GM23248 (cell line): Measurements from ENCODE around the gene ABHD6. TPM values are rescaled to one million over a fixed set of nuclear protein-coding genes. Genes with fewer than 3 reads are reported as not detected.
"Not testable (repeated sequence)": the region's sequence is repeated elsewhere in the genome, so short reads cannot be mapped to it uniquely, and the experiment has no call there.

Experiments
- DNase-seq: peaks from one replicate; pipeline ENCODE4 v3.0.0-alpha.2; 2015
- H2AFZ ChIP-seq: fragments of 200-600 bp; sonication (generic); 2 replicates; pipeline ENCODE4 v1.6.1; 2016; ENCODE audit warnings: antibody characterized with exemption
- H3F3A ChIP-seq: fragments of 200-600 bp; sonication (generic); 2 replicates; pipeline ENCODE4 v1.6.1; 2016; ENCODE audit warnings: mild to moderate bottlenecking, antibody characterized with exemption, mixed run types; ENCODE audit not compliant: insufficient read depth
- H3K27ac ChIP-seq: fragments of 200-600 bp; sonication (generic); 2 replicates; pipeline ENCODE4 v1.5.1; 2016; ENCODE audit warnings: mild to moderate bottlenecking
- H3K27me3 ChIP-seq: fragments of 200-600 bp; sonication (generic); replicated peaks from 2 replicates; pipeline ENCODE4 v1.6.1; 2016; ENCODE audit warnings: mild to moderate bottlenecking; ENCODE audit not compliant: insufficient read depth
- H3K36me3 ChIP-seq: fragments of 200-600 bp; sonication (generic); 2 replicates; pipeline ENCODE4 v1.6.1; 2016; ENCODE audit warnings: low read depth, mild to moderate bottlenecking
- H3K4me1 ChIP-seq: fragments of 200-600 bp; sonication (generic); 2 replicates; pipeline ENCODE4 v1.6.1; 2016; ENCODE audit warnings: mild to moderate bottlenecking; ENCODE audit not compliant: insufficient read depth
- H3K4me2 ChIP-seq: fragments of 200-600 bp; sonication (generic); one replicate; pipeline ENCODE4 v1.6.1; 2016; ENCODE audit warnings: mild to moderate bottlenecking; ENCODE audit not compliant: unreplicated experiment
- H3K4me3 ChIP-seq: fragments of 200-600 bp; sonication (generic); 2 replicates; pipeline ENCODE4 v1.5.1; 2016; ENCODE audit warnings: mild to moderate bottlenecking
- H3K79me2 ChIP-seq: fragments of 200-600 bp; sonication (generic); 2 replicates; pipeline ENCODE4 v1.6.1; 2016; ENCODE audit warnings: mild to moderate bottlenecking; ENCODE audit not compliant: insufficient read depth
- H3K9ac ChIP-seq: fragments of 200-600 bp; sonication (generic); 2 replicates; pipeline ENCODE4 v1.6.1; 2016; ENCODE audit warnings: mild to moderate bottlenecking
- H3K9me2 ChIP-seq: fragments of 200-600 bp; sonication (generic); 2 replicates; pipeline ENCODE4 v1.6.1; 2016; ENCODE audit warnings: mixed run types, mild to moderate bottlenecking, moderate library complexity; ENCODE audit not compliant: insufficient read depth
- H3K9me3 ChIP-seq: fragments of 200-600 bp; sonication (generic); one replicate; pipeline ENCODE4 v1.6.1; 2017; ENCODE audit warnings: low read depth
- H4K20me1 ChIP-seq: fragments of 200-600 bp; sonication (generic); 2 replicates; pipeline ENCODE4 v1.6.0; 2016; ENCODE audit not compliant: insufficient read depth
- EZH2 ChIP-seq: fragments of 200-600 bp; sonication (generic); IDR thresholded peaks from 2 replicates; pipeline ENCODE4 v1.6.1; 2018; ENCODE audit warnings: antibody characterized with exemption, mild to moderate bottlenecking; ENCODE audit not compliant: insufficient read depth, poor library complexity, severe bottlenecking
- EZH2phosphoT487 ChIP-seq: fragments of 200-600 bp; sonication (generic); IDR thresholded peaks from 2 replicates; pipeline ENCODE4 v1.6.1; 2018; ENCODE audit warnings: antibody characterized with exemption, moderate library complexity, mild to moderate bottlenecking, low read depth; ENCODE audit not compliant: insufficient read depth
- WGBS, 2 experiments: methylation state at CpG; one replicate each; pipeline ENCODE4 v1.1.6; 2015 to 2017; ENCODE audit warnings: low lambda C conversion rate in 2 of 2, low coverage in 1 of 2; ENCODE audit errors: missing lambda C conversion rate in 2 of 2; 5-methylcytosine and 5-hydroxymethylcytosine counted together
- in situ Hi-C: fragments of 300-500 bp; cut with MboI; formaldehyde crosslinking; loops from 2 replicates; pipeline ENCODE4 v1.15.0; 2020
- polyA plus RNA-seq: library from polyadenylated mRNA; unstranded; fragments of >200 nt; fragmentation: Nextera tagmentation; extraction: Ambion mirVana; gene quantifications from 2 replicates; pipeline ENCODE4 v1.2.1, GENCODE V29; 2016
- total RNA-seq: library from RNA; depleted of rRNA; stranded (reverse); fragments of >200 nt; shearing (Covaris generic); gene quantifications from 2 replicates; pipeline ENCODE4 v1.2.3, GENCODE V29; 2014

ABHD6 gene
- total and polyA plus RNA-seq, 2 experiments from 2014 or later: 4.4 to 5.3 TPM

DNA sequence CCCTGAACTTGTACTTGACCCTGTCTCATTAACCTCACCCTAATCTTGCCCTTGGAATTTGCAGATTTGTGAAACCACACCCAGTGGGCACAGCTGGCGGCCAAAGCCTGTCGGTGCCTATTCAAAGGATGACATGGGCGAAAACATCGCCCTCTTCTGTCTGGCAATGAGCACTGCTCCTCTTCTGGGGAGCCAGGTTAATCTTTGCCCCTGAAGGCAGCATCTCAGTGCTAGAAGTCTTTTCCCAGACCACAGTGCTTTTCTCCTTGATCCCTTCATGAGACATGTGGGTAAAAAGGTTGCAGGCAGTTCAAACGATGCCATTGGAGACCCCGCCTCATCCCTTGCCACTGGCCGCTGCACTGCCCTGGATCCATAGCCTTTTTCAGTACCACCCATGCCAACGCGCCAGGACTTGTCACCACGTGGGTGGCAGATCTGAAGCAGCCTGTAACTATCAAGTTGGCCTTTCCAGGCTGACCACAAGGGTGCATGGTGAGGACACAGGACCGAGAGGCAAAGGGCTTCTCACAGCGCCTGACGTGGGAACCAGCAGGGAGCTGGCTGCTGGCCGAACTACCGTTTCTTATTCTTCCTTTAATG lies 20.3 kb upstream of the ABHD6 start:
- Histone ChIP-seq H3F3A (no peaks in the 10 kb centered on the region), H3K9me3 (no peaks in the 10 kb centered on the region), H3K4me1 (no peaks in the 10 kb centered on the region), H3K79me2 (no peaks in the 10 kb centered on the region), H4K20me1 (no peaks in the 10 kb centered on the region), H3K9me2 (no peaks in the 10 kb centered on the region), H3K4me3 (no peak overlapping the region), H3K36me3 (no peaks in the 10 kb centered on the region), H3K27ac (no peak overlapping the region), H2AFZ (peak overlapping the region; percentile 54), H3K9ac (no peak overlapping the region), H3K27me3 (peaks cover 4% of the 10 kb centered on the region; the same call in 1 of the 2 replicates), H3K4me2 (peak overlapping the region; percentile 29)
- in situ Hi-C loops: no loop called here
- DNase-seq: peak; percentile 78
- TF ChIP-seq EZH2phosphoT487 (no peak), EZH2 (no peak)
- 25 to 34% methylated on average over 15 of the region's 15 CpGs for WGBS, 2 experiments

DNA sequence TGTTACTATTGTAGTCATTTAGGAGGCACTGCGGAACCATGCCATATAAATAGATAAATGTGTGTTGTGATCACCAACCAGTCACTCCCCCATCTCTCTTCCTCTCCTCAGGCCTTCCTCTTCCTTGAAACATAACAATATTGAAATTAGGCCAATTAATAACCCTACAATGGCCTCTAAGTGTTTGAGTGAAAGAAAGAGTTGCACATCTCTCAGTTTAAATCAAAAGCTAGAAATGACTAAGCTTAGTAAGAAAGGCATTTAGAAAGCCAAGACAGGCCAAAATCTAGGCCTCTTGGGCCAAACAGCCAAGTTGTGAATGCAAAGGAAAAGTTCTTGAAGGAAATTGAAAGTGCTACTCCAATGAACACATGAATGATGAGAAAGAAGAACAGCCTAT lies 18.7 kb upstream of the ABHD6 start:
- Histone ChIP-seq H3K9me2 (no peaks in the 10 kb centered on the region), H2AFZ (no peak overlapping the region), H3K9me3 (no peaks in the 10 kb centered on the region), H3F3A (no peaks in the 10 kb centered on the region), H4K20me1 (no peaks in the 10 kb centered on the region), H3K9ac (no peak overlapping the region), H3K4me3 (no peak overlapping the region), H3K27ac (no peak overlapping the region), H3K36me3 (no peaks in the 10 kb centered on the region), H3K27me3 (peaks cover 4% of the 10 kb centered on the region; the same call in 1 of the 2 replicates), H3K4me1 (no peaks in the 10 kb centered on the region), H3K79me2 (no peaks in the 10 kb centered on the region), H3K4me2 (no peak overlapping the region)
- 81 to 89% methylated on average over 1 of the region's 1 CpG for WGBS, 2 experiments
- no peak for DNase-seq
- TF ChIP-seq EZH2 (no peak), EZH2phosphoT487 (no peak)
- in situ Hi-C loops: no loop called here

GRCh38 chr3:58222161-58222724 lies 15.3 kb upstream of the ABHD6 start:
- H3K4me1 ChIP-seq: no peaks in the 10 kb centered on the region
- no peak overlapping the region for H3K27ac ChIP-seq
- 62 to 67% methylated on average over 8 of the region's 8 CpGs for WGBS, 2 experiments
- TF ChIP-seq EZH2 (no peak), EZH2phosphoT487 (no peak)
- no peaks in the 10 kb centered on the region for H3F3A ChIP-seq
- no peaks in the 10 kb centered on the region for H3K36me3 ChIP-seq
- no peak overlapping the region for H2AFZ ChIP-seq
- no peaks in the 10 kb centered on the region for H3K9me3 ChIP-seq
- peaks cover 14% of the 10 kb centered on the region; the same call in 1 of the 2 replicates for H3K27me3 ChIP-seq
- in situ Hi-C loops: no loop called here
- H3K9ac ChIP-seq: no peak overlapping the region
- no peaks in the 10 kb centered on the region for H4K20me1 ChIP-seq
- H3K4me3 ChIP-seq: no peak overlapping the region
- no peak for DNase-seq
- no peaks in the 10 kb centered on the region for H3K9me2 ChIP-seq
- no peaks in the 10 kb centered on the region for H3K79me2 ChIP-seq
- no peak overlapping the region for H3K4me2 ChIP-seq

- in situ Hi-C loops: no loop called here
- TF ChIP-seq EZH2phosphoT487: no peak
- TF ChIP-seq EZH2: no peak
- no peak for DNase-seq
- no peak overlapping the region for H3K9ac ChIP-seq
- no peak overlapping the region for H3K4me2 ChIP-seq
- H3K79me2 ChIP-seq: no peaks in the 10 kb centered on the region
- H3K36me3 ChIP-seq: no peaks in the 10 kb centered on the region
- no peak overlapping the region for H3K4me3 ChIP-seq
- no peaks in the 10 kb centered on the region for H3K4me1 ChIP-seq
- H3K9me3 ChIP-seq: no peaks in the 10 kb centered on the region
- WGBS, 2 experiments: 75 to 84% methylated on average over 4 of the region's 4 CpGs
- no peak overlapping the region for H3K27ac ChIP-seq
- H4K20me1 ChIP-seq: no peaks in the 10 kb centered on the region
- no peaks in the 10 kb centered on the region for H3F3A ChIP-seq
- peaks cover 14% of the 10 kb centered on the region; the same call in 1 of the 2 replicates for H3K27me3 ChIP-seq
- no peaks in the 10 kb centered on the region for H3K9me2 ChIP-seq
- no peak overlapping the region for H2AFZ ChIP-seq
These were observed 13.7 kb upstream of the ABHD6 start for GRCh38 chr3:58223855-58224254.

- H3K9ac ChIP-seq, H4K20me1 ChIP-seq, H3K79me2 ChIP-seq, in situ Hi-C loops, H3K36me3 ChIP-seq, H3K9me2 ChIP-seq, H3K27ac ChIP-seq, H3F3A ChIP-seq, H3K4me2 ChIP-seq, H3K4me1 ChIP-seq, H3K4me3 ChIP-seq, DNase-seq, H2AFZ ChIP-seq, H3K9me3 ChIP-seq: not testable (repeated sequence)
- WGBS, 2 experiments: 66 to 68% methylated on average over 3 of the region's 3 CpGs
- H3K27me3 ChIP-seq: peaks cover 26% of the 10 kb centered on the region
These were observed 9.7 kb upstream of the ABHD6 start for GRCh38 chr3:58227933-58228332.
